ENCODE results near the gene ARHGAP5.
"Not testable (repeated sequence)": the region's sequence is repeated elsewhere in the genome, so short reads cannot be mapped to it uniquely, and the experiment has no call there.

Gene ARHGAP5

DNA sequence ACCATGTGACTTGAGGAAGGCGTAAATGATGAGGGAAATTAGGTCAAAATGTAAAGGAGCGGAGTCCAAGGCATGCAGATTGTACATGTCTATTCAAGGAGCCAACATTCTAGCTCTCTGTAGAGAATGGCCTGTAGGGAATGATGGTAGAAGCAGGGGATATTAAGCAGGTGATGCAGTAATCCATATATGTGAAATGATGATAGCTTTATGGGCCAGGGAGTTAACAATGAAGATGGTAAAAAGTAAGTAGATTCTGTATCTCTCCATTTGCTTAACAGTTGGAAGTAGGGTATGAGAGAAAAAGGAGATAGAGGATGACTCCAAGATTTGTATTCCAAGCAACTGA is 33.4 kb downstream of the ARHGAP5 start:
- no peak for DNase-seq

- no peak for DNase-seq
Measured at GRCh38 chr14:32121536-32121935, 44.4 kb downstream of the ARHGAP5 start.

GRCh38 chr14:32121948-32122347 is 44.8 kb downstream of the ARHGAP5 start:
- DNase-seq = no peak

DNA sequence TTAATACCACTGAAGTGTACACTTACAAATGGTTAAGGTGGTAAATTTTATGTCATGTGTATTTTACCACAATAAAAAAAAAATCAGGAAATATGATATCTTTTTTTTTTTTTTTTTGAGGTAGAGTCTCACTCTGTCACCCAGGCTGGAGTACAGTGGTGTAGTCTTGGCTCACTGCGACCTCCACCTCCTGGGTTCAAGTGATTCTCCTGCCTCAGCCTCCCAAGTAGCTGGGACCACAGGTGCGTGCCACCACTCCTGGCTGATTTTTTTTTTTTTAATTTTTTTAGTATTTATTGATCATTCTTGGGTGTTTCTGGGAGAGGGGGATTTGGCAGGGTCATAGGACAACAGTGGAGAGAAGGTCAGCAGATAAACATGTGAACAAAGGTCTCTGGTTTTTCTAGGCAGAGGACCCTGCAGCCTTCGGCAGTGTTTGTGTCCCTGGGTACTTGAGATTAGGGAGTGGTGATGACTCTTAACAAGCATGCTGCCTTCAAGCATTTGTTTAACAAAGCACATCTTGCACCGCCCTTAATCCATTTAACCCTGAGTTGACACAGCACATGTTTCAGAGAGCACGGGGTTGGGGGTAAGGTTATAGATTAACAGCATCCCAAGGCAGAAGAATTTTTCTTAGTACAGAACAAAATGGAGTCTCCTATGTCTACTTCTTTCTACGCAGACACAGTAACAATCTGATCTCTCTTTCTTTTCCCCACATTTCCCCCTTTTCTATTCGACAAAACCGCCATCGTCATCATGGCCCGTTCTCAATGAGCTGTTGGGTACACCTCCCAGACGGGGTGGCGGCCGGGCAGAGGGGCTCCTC is 50.0 kb downstream of the ARHGAP5 start:
- DNase-seq = not testable (repeated sequence)

DNA sequence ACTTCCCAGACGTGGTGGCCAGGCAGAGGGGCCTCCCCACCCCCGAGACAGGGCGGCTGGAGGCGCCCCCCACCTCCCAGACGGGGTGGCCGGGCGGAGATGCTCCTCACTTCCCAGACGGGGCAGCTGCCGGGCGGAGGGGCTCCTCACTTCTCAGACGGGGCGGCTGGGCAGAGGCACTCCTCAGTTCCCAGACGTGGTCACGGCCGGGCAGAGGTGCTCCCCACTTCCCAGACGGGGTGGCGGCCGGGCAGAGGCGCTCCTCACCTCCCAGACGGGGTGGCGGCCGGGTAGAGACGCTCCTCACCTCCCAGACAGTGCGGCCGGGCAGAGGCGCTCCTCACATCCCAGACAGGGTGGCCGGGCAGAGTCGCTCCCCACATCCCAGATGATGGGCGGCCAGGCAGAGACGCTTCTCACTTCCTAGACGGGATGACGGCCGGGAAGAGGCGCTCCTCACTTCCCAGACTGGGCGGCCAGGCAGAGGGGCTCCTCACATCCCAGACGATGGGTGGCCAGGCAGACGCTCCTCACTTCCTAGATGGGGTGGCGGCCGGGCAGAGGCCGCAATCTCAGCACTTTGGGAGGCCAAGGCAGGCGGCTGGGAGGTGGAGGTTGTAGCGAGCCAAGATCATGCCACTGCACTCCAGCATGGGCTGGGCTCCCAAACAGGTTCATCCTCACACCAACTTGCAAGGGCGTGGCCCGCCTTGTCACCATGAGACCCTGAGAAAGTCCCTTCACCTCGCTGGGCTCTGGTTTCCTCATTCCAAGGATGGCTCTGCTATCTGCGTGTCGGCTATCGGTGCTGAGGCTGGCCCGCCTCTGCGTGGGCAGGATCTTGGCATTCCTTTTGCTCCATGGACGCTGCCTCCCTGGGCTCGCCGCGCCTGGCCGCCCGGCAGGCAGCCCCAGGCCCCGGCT is 50.9 kb downstream of the ARHGAP5 start:
- not testable (repeated sequence) for DNase-seq

GRCh38 chr14:32128703-32129102 is 51.6 kb downstream of the ARHGAP5 start:
- no peak for DNase-seq

- DNase-seq = no peak
Measured at GRCh38 chr14:32129124-32129523, 52.0 kb downstream of the ARHGAP5 start.

- not testable (repeated sequence) for DNase-seq
Measured at GRCh38 chr14:32131689-32132088, 54.6 kb downstream of the ARHGAP5 start.

- DNase-seq = peak; percentile 64
Measured at GRCh38 chr14:32134448-32135097, 57.5 kb downstream of the ARHGAP5 start.

- DNase-seq = no peak
Measured at GRCh38 chr14:32136027-32136825, 59.1 kb downstream of the ARHGAP5 start.

- no peak for DNase-seq
Measured at GRCh38 chr14:32137313-32137712, 60.2 kb downstream of the ARHGAP5 start.

- no peak for DNase-seq
Measured at GRCh38 chr14:32137892-32138291, 60.8 kb downstream of the ARHGAP5 start.

GRCh38 chr14:32142341-32142740 is 65.2 kb downstream of the ARHGAP5 start:
- DNase-seq = no peak

- DNase-seq = no peak
Measured at GRCh38 chr14:32142754-32143437, 65.8 kb downstream of the ARHGAP5 start.

- DNase-seq = no peak
Measured at GRCh38 chr14:32150392-32150791, 73.3 kb downstream of the ARHGAP5 start.

DNA sequence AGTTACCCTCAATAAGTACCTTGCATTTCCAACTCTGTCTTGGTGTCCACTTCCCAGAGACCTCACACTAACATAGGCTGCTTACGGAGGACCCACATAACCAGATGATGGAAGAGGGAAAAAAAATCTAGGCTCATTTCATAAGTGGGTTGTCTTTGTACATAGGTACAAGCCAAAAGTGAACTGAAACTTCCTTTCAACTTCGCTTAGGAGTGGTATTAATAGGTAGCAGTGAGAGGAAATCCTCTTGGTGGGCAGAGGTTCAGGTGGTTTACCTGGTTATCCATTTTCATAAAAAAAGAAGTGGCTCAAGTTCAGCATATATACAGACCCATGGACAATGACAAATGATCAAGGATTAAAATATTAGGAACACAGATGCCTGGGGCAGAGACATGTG is 88.9 kb downstream of the ARHGAP5 start:
- no peak for DNase-seq

GRCh38 chr14:32166924-32167323 is 89.8 kb downstream of the ARHGAP5 start:
- no peak for DNase-seq

- DNase-seq = no peak
Measured at GRCh38 chr14:32167907-32168306, 90.8 kb downstream of the ARHGAP5 start.

- DNase-seq = no peak
Measured at GRCh38 chr14:32169191-32169590, 92.1 kb downstream of the ARHGAP5 start.

GRCh38 chr14:32171469-32171868 is 94.4 kb downstream of the ARHGAP5 start:
- DNase-seq = no peak

- DNase-seq = no peak
Measured at GRCh38 chr14:32183151-32184058, 106.3 kb downstream of the ARHGAP5 start.
